NCI-H2029 (cell line): Measurements from ENCODE around the gene CHD8.

Experiments
- DNase-seq: peaks from one replicate; lab custom pipeline; 2025; lab: John Stamatoyannopoulos, UW

CHD8 gene

DNA sequence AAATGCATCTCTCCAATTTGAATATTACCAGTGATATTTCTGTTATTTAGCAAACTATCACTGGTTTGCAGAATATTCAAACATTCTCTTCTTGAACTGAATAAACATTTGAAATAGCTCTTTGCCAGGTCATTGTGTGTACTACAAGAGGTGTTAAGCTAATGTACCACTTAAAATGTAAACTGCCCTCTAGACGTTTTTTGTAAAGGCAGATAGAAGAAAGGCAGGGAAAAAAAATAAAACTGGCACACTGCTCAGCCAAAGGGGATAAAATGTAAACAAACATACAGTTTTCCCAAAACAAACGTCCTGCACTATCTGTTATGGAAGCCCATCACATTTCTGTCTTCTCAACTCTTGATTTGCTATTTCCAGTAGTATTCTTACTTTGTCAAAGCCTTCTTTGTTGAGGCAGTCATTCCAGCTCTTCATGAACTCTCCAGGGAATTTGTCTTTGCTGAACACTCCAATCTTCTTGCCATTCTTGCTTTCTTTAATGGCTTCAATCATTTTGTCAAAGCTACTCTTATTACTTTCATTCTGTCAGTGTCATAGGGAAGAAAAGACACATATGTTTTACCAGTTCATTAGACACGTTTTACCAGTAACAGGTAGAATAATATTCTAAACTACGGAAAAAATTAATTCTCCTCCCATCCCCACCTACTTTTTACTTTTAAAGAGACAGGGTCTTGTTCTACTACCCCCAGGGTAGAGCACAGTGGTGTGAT is 85.8 kb downstream of the CHD8 start:
- no peak for DNase-seq

DNA sequence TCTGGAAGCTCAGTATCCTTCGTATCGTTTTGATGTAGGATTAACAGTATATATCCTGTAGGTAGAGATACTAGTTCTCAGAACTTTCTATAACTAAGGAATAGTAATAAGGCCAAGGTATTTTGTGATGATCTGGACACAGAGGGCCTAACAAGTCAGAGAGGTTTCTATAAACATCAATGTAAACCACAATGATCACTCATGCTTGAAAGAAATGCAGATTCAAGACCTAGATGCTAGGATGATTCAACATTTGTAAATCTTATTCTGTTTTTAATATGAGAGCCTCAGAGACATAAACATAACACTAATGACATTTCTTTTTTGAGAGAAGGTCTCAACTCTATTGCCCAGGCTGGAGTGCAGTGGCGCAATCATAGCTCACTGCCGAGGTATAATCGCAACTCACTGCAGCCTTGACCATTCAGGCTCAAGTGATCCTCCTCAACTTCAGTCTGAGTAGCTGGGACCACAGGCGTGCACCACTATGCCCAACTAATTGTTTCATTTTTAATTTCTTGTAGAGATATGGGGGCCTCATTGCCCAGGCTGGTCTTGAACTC is 88.3 kb downstream of the CHD8 start:
- DNase-seq: no peak

DNA sequence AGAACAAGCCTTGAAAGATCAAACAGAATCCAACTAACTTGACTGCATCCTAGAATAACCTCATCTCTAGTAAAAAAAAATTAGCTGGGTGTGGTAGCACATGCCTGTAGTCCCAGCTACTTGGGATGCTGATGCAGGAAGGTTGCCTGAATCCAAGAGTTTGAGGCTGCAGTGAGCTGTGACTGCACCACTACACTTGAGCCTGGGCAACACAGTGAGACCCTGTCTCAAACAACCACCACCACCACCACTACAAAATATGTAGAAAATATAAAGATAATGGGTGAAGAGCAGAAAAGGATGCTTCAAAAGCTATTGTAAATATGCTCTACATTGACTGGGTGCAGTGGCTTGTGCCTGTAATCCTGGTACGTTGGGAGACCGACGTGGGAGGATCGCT is 99.4 kb downstream of the CHD8 start:
- DNase-seq: no peak

GRCh38 chr14:21352587-21352986 is 103.3 kb downstream of the CHD8 start:
- no peak for DNase-seq

DNA sequence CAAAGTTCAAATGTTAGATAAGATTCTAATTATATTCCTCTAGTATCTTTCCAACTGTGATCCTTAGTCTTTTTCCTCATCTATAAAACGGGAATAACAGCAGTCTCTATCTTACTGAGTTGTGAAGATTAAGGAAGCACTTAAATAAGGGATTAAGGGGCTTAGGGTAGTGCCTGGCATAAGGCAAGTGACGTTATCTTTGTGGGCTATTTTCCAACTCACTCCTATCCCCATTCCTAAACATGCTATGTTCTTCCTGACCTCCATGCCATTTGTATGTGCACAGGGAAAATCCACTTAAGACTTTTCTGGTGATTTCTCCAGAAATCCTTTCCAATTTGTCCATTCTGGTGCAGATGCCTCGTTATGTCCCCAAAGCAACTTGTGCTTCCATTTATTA is 105.4 kb downstream of the CHD8 start:
- DNase-seq: no peak

DNA sequence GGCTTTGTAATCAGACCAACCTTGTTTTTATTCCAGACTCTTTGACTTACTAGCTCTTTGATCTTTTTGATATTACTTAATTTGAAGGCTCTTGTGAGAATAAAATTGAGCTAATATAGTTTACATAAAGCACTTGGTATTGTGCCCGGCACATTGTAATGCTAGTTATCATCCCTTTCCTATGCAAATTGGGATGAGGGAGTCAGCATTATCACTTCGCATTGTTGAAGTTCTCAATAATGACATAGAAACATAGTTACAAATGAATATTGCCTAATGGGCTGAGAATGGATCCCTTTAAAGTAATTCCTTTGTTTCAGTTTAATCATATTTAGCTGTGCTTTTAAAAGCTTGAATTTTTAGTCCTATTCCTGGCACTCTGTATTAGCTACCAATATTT is 108.7 kb downstream of the CHD8 start:
- no peak for DNase-seq

GRCh38 chr14:21346532-21347135 is 109.3 kb downstream of the CHD8 start:
- no peak for DNase-seq

DNA sequence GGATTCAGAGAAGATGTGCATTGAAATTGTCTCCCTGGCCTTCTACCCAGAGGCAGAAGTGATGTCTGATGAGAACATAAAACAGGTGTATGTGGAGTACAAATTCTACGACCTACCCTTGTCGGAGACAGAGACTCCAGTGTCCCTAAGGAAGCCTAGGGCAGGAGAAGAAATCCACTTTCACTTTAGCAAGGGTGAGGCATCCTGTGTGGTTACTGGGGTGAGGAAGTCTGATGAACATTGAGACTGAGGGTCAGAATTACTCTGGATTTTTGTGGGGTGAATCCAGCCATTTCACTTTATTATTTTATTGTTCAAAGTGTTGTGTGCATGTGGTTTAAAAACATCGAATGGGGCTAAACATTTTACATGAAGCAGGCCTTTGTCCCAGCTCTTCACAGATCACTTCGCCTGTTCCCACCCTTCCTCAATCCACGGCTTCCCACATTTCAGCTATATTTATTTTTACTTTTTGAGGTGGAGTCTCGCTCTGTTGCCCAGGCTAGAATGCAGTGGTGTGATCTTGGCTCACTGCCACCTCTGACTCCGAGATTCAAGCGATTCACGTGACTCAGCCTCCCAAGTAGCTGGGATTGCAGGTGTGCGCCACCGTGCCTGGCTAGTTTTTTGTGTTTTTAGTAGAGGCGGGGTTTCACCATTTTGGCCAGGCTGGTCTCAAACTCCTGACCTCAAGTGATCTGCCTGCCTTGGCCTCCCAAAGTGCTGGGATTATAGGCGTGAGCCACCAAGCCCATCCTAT is 112.7 kb downstream of the CHD8 start:
- no peak for DNase-seq
